ENCODE measurements around the gene C22orf15.

Gene C22orf15

DNA sequence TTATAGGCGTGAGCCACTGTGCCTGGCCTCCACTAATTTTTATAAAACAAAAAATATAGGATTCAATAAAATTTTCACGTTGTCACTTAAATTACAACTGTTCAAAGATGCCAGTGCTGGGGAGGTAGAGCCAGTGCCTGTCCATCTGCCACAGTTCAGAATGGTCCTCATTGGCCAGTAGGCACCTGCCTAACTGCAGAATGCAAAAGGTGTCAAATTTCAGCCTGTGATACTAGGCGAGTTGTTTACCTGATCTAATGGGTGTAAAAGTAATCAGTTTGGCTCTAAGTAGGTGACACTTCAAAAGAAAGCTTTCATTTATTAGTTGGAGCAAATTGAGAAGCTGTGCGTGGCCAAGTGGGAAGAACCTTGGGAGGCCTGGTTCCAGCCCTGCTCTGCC, 26.3 kb downstream of the C22orf15 start:
- no peak overlapping the region for H3K4me3 ChIP-seq (ENCODE audit: low read depth, low read length)
- TF ChIP-seq, protein P1, sequence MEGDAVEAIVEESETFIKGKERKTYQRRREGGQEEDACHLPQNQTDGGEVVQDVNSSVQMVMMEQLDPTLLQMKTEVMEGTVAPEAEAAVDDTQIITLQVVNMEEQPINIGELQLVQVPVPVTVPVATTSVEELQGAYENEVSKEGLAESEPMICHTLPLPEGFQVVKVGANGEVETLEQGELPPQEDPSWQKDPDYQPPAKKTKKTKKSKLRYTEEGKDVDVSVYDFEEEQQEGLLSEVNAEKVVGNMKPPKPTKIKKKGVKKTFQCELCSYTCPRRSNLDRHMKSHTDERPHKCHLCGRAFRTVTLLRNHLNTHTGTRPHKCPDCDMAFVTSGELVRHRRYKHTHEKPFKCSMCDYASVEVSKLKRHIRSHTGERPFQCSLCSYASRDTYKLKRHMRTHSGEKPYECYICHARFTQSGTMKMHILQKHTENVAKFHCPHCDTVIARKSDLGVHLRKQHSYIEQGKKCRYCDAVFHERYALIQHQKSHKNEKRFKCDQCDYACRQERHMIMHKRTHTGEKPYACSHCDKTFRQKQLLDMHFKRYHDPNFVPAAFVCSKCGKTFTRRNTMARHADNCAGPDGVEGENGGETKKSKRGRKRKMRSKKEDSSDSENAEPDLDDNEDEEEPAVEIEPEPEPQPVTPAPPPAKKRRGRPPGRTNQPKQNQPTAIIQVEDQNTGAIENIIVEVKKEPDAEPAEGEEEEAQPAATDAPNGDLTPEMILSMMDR (IDR thresholded peaks at IDR 0.05; ENCODE audit: borderline replicate concordance, insufficient read depth, low read depth, low read length), result no peak

DNA sequence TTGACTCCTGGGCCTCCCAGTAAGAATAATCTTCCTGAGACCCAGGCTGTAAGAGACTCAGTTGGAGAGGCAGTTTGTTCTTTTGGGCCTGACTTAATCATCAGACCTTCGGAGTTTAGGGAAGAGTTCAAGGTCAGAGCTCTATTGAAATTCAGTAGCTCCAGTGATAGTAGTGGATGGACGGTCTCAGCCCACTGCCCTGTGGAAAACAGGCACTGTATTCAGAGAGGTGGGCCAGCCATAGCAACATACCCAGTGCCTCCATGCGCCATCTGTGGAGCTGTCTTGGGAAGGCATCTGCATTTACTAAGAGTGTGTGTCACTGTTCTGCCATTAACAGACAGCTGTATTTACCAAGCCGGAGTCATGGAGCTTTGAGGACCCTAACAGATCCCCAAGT, 26.8 kb downstream of the C22orf15 start:
- TF ChIP-seq, protein P1 (IDR thresholded peaks at IDR 0.05; ENCODE audit: borderline replicate concordance, insufficient read depth, low read depth, low read length), result no peak
- no peak overlapping the region for H3K4me3 ChIP-seq (ENCODE audit: low read depth, low read length)

DNA sequence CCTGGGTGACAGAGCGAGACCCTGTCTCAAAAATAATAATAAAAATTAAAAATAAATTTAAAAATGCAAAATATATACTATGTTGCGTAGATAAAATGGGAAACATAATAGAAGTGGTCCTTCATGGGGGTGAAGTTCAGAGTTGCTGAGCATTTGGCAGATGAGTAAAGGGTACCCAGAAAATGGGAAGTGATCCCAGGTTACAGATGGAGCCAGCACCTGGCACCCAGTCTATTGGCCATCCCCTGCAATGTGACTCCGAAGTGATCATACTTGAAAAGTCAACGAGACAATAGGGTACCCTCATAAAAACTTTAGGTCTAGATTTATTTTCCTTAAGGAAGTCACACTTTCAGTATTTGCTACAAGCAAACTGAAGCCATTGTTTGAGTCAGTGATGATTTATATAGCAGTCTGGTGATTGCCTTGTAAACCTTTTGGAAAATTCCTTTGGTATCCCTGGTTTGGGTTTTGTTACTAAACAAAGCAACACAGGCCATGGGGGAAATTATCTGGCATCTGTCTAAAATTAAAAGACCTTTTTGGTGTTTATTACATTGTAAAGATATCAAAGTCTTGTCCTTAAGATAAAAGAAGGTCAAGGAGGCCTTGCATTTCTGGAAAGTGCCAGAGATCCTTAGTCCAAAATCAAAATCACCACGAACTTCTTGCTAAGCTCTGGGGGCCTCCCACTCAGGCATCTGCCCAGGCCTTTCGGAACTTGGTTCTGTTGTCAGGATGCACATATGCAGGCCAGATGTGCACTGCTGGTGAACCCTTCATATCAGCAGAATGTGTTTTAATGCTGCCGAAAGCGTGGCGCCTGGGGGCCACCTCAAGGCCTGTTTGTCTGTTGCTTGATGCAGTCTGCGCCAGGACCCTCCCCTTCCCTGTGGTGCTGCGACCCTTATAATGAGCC, 28.3 kb downstream of the C22orf15 start:
- TF ChIP-seq, protein P1 (IDR thresholded peaks at IDR 0.05; ENCODE audit: borderline replicate concordance, insufficient read depth, low read depth, low read length), result no peak
- no peak overlapping the region for H3K4me3 ChIP-seq (ENCODE audit: low read depth, low read length)

DNA sequence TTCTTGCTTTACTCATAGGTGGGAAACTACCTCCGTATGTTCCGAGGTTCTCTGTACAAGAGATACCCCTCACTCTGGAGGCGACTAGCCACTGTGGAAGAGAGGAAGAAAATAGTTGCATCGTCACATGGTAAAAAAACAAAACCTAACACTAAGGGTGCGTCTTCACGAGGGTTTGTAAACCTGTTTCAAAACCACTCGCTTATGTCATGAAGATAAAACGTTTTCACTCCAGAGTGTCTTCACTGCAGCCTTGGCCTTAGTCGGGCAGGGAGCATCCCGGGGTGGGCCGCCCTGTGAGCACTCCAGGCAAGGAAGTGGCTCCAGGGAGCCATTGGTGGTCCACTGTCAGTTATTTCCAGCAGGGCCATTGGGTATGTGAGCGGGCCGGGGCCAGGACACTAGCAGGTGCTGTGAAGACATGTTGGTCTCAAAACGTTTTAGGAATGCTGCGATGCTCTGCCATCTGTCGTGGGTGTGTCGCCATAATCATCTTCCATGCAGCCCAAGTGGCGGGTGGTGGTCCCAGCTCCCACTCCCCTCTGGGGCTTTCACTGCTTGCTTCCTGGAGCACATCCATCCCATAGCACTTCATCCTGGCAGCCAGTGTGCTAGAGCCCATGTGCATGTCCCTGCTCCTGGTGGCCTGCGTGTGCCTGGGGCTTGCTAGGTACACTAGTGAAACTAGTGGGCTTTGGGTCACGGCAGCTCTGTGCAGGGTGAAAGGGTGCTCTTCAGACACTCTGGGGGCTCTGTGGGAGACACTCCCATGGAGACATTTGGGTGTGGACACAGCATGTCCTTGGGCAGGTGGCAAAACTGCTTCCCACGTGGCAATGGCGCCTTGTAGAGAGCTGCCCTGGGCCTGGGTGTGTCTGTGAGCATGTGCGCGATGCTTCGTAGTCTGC, 29.2 kb downstream of the C22orf15 start:
- TF ChIP-seq, protein P1 (IDR thresholded peaks at IDR 0.05; ENCODE audit: borderline replicate concordance, insufficient read depth, low read depth, low read length), result no peak
- H3K4me3 ChIP-seq (ENCODE audit: low read depth, low read length), result no peak overlapping the region

DNA sequence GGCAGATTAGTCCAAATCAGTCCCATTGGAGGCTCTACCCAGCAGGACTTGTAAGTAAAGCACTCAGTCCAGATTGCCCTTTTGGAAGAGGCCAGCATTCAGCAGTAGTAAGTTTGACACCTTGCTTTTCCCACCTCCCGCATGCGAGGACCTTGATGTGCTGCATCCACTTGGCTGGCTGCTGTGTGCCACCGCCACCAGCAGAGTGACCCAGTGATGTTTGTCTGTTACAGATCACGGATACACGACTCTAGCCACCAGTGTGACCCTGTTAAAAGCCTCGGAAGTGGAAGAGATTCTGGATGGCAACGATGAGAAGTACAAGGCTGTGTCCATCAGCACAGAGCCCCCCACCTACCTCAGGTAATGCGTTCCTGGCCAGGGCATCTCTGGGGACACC, 30.5 kb downstream of the C22orf15 start:
- no peak overlapping the region for H3K4me3 ChIP-seq (ENCODE audit: low read depth, low read length)
- TF ChIP-seq, protein P1 (IDR thresholded peaks at IDR 0.05; ENCODE audit: borderline replicate concordance, insufficient read depth, low read depth, low read length), result no peak

DNA sequence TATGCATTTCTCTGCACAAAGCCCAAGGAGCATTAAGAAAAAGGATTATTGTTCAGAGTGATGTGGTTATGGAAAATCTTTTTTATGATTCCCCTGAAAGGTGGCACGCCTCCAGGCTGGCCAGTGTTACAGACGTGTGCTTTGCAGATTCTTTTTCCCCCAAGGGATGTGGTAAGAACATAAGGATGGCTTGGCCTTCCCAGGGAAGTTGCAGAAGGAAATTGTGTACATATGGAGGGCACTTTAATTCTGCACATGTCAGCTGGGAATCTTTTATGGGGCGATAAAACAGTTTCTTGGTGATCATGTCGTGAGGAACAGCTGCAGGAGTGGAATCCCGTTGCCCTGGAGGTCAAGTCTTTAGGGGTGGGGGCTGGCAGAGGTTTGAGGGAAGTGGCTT, 33.7 kb downstream of the C22orf15 start:
- TF ChIP-seq, protein P1 (IDR thresholded peaks at IDR 0.05; ENCODE audit: borderline replicate concordance, insufficient read depth, low read depth, low read length), result no peak
- H3K4me3 ChIP-seq (ENCODE audit: low read depth, low read length), result no peak overlapping the region

Measured in GM12875 (cell line).